ENCODE measurements around the gene TM4SF18.

GRCh38 chr3:149333176-149333859 lies at the start of gene TM4SF18:
- TF ChIP-seq CTCF (IDR thresholded peaks at IDR 0.05), result no peak
- TF ChIP-seq POLR2A (IDR thresholded peaks at IDR 0.05), result no peak

All from vagina (tissue), 2 donors.